Transverse colon (tissue), 3 donors: Measurements from ENCODE around the gene MADCAM1.

Source experiments
- CTCF ChIP-seq, 5 experiments: fragments of 200-600 bp in 3 of 5; fragments of 450-650 bp in 2 of 5; sonication (generic) in 3 of 5; IDR thresholded peaks; 1 replicate in 2 of 5; 2 replicates in 3 of 5; pipeline ENCODE4 v1.5.1; 2016 to 2017; ENCODE audit warnings: antibody characterized with exemption in 5 of 5, inconsistent platforms in 3 of 5, mild to moderate bottlenecking in 2 of 5, moderate library complexity in 1 of 5
- EP300 ChIP-seq: sonication (generic); formaldehyde crosslinking; IDR thresholded peaks from one replicate; pipeline ENCODE4 v1.6.1; 2017; ENCODE audit warnings: antibody characterized with exemption, low read depth
- POLR2A ChIP-seq: fragments of 450-650 bp; IDR thresholded peaks from one replicate; pipeline ENCODE4 v1.6.1; 2016; ENCODE audit warnings: antibody characterized with exemption, mild to moderate bottlenecking, moderate library complexity

- TF ChIP-seq CTCF (IDR thresholded peaks at IDR 0.05) (no peak), EP300 (no peak), POLR2A (no peak)
Observed at GRCh38 chr19:478236-478903, 17.9 kb upstream of the MADCAM1 start.
